Activated CD4-positive, alpha-beta T cell treated with anti-CD3 and anti-CD28 coated beads, Interleukin-2, amount 10 ng/mL, durations not matched to agents 7 days and 5 days (primary cell): ENCODE results near the gene ESPN. TPM values are rescaled to one million over a fixed set of nuclear protein-coding genes. Genes with fewer than 3 reads are reported as not detected.
A peak's percentile ranks its signal among the peaks of the same experiment; 100 is the strongest.

Experiments
- CTCF ChIA-PET: fragments of 350-600 bp; sonication (Branson Sonifier 250); formaldehyde crosslinking; loops from one replicate; lab custom pipeline; 2021; ENCODE audit warnings: antibody characterized with exemption; lab: Charles Lee
- POLR2A ChIA-PET: fragments of 350-600 bp; sonication (Branson Sonifier 250); formaldehyde crosslinking; loops from one replicate; lab custom pipeline; 2021; ENCODE audit warnings: antibody characterized with exemption; lab: Charles Lee
- DNase-seq: peaks from one replicate; pipeline ENCODE4 v3.0.0-alpha.2; 2020
- H3K27ac Mint-ChIP-seq: one replicate; pipeline ENCODE4 v1.8.0; 2021; ENCODE audit warnings: mild to moderate bottlenecking, moderate library complexity, mixed read lengths
- H3K27me3 Mint-ChIP-seq: one replicate; pipeline ENCODE4 v1.8.0; 2021; ENCODE audit warnings: mixed read lengths
- H3K36me3 Mint-ChIP-seq: one replicate; pipeline ENCODE4 v1.8.0; 2021; ENCODE audit warnings: low read depth, mixed read lengths
- H3K4me1 Mint-ChIP-seq: one replicate; pipeline ENCODE4 v1.8.0; 2021; ENCODE audit warnings: mixed read lengths
- H3K4me3 Mint-ChIP-seq: one replicate; pipeline ENCODE4 v1.8.0; 2021; ENCODE audit warnings: mild to moderate bottlenecking, moderate library complexity, mixed read lengths
- H3K9me3 Mint-ChIP-seq: one replicate; pipeline ENCODE4 v1.8.0; 2021; ENCODE audit warnings: mixed read lengths
- total RNA-seq, 2 experiments: library from RNA; stranded (reverse); gene quantifications; one replicate each; pipeline ENCODE4 v1.2.3, GENCODE V29; 2021

Gene ESPN
- total RNA-seq, 2 experiments from 2014 or later: 0.56 to 0.77 TPM

DNA sequence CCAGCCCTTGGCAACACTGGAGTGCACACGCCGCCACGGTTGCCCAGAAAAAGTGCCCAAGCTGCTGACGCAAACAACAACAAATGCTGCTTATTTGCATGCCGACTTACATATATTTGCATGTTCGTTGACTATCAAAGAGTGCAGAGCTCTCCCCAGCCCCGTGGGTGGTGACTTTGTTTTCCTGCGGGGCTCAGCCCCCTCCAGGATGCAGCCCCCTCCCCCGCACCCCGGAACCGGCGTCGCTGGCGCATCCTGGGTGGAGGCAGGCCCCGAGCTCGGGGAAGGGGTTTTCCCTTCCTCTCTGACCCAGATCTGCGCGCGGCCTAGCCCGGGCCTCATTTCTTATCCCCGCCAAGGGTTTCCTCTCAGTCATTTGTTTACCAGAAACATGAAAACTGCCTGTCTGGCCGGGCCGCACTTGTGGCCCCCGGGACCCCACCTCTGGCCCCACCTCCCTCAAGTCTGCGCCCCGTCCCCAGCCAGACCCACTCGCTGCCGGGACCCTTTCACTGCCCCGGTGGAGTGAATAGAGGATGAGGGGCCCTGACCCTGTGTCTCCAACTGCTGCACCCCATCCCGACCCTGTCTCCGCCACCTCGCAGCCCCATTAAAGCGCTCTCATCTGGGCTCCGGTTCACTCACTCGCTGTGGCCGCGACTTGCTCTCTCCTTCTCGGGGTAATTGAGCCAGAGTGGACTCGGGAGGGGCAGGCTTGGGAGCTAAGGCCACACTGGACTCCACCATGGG is 35.9 kb downstream of the ESPN start:
- Mint-ChIP-seq H3K27ac (peak overlapping the region; percentile 96), H3K36me3 (peaks cover 42% of the 10 kb centered on the region), H3K9me3 (no peaks in the 10 kb centered on the region), H3K4me1 (peaks cover 61% of the 10 kb centered on the region), H3K27me3 (peaks cover 17% of the 10 kb centered on the region), H3K4me3 (peak overlapping the region; percentile 80)
- peak; percentile 90 for DNase-seq
- CTCF ChIA-PET: interaction anchor here (0.7 to 2.2 kb wide), 4 partner anchors 12 to 66 kb away, joined by 3 to 11 read pairs (median 6); no protein-coding TSS in a partner anchor
- POLR2A ChIA-PET: no interaction called here

DNA sequence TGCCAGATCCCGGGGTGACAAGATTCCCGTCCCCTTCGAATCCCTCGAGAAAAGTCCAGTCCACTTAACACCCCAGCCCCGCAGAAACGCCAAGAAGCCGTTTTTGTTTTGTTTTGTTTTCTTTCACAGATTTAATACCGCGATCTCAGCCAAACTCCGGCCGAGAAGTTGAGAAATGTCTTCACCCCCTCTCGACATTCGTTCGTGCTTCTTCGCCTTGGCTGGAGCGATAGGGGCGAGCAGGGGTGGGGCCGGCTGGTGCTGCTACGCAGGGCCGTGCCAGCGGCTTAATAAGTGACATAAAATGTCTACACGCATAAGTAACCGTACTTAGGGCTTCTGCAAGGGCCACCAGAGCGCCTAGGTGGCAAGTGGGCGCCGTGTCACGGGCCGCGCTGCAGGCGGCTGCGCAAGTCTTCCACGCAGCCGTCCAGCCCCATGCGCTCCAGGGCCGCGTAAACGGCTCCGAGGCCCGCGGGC is 36.5 kb downstream of the ESPN start:
- Mint-ChIP-seq H3K27me3 (peaks cover 13% of the 10 kb centered on the region), H3K4me3 (peak overlapping the region; percentile 80), H3K9me3 (no peaks in the 10 kb centered on the region), H3K4me1 (peaks cover 61% of the 10 kb centered on the region), H3K27ac (peak overlapping the region; percentile 96), H3K36me3 (peaks cover 44% of the 10 kb centered on the region)
- CTCF ChIA-PET: no interaction called here
- DNase-seq: no peak
- POLR2A ChIA-PET: no interaction called here

DNA sequence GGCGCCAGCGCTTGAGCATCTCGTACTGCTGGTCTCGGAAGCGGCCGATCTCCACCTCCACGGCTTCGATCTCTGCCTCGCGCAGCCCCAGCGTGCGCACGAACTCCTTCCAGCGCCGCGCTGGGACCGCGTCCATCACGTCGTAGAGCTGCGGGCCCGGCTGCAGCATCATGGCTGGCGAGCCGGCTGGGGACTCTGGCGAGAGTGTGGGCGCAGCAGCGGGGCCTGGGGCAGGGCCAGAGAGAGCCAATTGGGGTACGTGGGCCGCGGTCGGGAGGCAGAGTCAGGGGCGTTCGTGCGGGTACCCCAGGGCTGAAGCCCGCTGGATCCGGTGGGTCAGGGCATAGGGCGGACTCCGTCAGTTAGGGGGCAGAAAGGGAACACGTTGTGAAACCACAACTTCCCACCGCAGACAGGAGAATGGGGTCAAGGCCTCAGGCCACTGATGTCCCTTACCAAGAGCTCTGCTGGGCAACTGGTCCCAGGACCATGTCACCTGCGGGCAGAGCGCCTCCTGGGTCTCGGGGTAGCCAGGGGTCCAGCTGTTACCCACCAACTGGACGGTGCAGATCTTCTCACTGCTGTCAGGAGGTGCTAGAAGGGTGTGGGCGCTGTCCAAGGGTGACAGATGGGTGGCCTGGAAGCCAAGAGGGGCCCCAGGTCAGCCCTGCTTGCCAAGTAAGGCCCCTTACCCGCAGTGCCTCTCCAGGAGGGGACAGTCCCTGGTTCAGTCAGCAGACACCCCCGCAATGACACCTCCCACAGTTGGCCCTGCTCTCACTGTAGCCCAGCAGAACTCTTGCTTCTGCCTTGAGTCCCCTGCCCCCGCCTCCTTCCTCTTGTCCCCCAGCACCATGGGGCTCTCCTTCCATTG is 37.2 kb downstream of the ESPN start:
- no peak for DNase-seq
- Mint-ChIP-seq H3K4me3 (peak overlapping the region; percentile 20), H3K27ac (peak overlapping the region; percentile 96), H3K36me3 (peaks cover 42% of the 10 kb centered on the region), H3K9me3 (no peaks in the 10 kb centered on the region), H3K4me1 (peaks cover 65% of the 10 kb centered on the region), H3K27me3 (peaks cover 8% of the 10 kb centered on the region)
- CTCF ChIA-PET: interaction anchor here (0.8 to 1.5 kb wide), 5 partner anchors 13 to 40 kb away, joined by 3 to 5 read pairs (median 3); no protein-coding TSS in a partner anchor
- POLR2A ChIA-PET: no interaction called here

DNA sequence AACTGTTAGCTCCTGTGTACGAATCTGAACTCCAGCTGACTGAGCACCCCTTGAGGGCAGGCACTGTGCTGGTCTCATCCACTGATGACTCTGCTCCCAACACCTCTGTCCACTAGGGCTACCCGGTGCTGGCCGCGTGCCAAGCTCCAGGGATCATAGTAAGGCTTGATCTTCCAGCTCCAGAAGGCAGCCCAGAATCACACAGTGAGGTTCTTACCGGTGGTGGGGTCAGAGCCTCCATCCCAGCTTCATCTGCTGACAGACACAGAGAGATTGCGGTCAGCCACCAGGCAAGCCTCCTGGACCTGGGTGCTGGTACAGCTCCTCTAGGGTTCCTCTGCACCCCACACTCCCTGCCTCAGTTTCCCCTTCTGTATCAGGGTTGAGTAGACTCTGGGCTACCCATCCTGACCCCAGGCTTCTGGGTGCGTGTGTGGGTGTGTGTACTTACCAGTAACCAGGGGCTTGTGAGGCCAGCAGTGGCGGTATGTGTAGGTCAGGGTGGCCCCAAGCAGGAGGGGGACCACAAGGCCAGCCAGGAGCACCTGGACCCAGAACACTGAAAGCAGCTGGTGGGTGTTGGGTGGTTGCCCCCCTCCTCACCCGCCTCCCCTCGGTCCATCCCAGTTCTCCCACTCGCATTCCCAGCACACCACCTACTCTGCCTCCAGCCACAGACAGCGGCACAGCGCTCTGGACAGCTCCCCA is 38.0 kb downstream of the ESPN start:
- Mint-ChIP-seq H3K9me3 (no peaks in the 10 kb centered on the region), H3K27me3 (peaks cover under 1% of the 10 kb centered on the region), H3K4me1 (peaks cover 64% of the 10 kb centered on the region), H3K27ac (peak overlapping the region; percentile 80), H3K4me3 (peak overlapping the region; percentile 20), H3K36me3 (peaks cover 42% of the 10 kb centered on the region)
- ChIA-PET CTCF (interaction anchor here (0.6 to 1.7 kb wide), 8 partner anchors 8 to 1479 kb away, joined by 3 to 7 read pairs (median 4); no protein-coding TSS in a partner anchor), POLR2A (no interaction called here)
- DNase-seq: no peak

DNA sequence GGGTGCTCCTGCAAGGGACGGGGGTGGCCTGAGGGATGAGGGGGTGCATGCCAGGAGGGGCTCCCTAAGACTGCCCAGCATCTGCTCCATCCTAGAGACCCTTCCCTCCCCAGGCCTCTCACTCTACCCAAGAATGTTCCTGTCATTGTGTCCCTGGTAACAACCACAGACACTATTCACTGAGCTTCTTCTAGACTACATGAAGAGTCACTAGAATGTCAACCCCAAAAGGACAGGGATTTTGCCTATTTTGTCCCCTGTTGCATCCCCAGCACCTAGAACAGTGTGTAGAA is 38.5 kb downstream of the ESPN start:
- Mint-ChIP-seq H3K36me3 (peaks cover 42% of the 10 kb centered on the region), H3K27me3 (no peaks in the 10 kb centered on the region), H3K4me3 (no peak overlapping the region), H3K9me3 (no peaks in the 10 kb centered on the region), H3K27ac (peak overlapping the region; percentile 76), H3K4me1 (peaks cover 64% of the 10 kb centered on the region)
- ChIA-PET CTCF (interaction anchor here (0.6 to 1.7 kb wide), 6 partner anchors 9 to 1478 kb away, joined by 3 to 7 read pairs (median 4); no protein-coding TSS in a partner anchor), POLR2A (no interaction called here)
- no peak for DNase-seq

DNA sequence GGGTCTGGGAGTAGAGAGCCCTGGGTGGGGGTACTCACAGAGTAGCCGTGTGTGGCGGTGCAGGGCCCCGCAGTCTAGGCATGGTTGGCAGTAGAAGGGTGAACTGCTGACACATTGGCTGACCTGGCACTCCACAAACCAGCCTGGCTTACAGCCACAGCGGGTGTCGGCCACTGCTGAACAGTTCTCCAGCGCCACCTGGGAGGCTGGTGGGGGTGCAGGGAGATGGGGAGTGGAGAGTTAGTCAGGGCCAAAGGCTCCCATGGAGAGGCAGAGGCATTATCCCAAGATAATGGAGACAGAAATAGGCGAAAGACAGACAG is 39.9 kb downstream of the ESPN start:
- Mint-ChIP-seq H3K27me3 (no peaks in the 10 kb centered on the region), H3K4me1 (peaks cover 61% of the 10 kb centered on the region)

DNA sequence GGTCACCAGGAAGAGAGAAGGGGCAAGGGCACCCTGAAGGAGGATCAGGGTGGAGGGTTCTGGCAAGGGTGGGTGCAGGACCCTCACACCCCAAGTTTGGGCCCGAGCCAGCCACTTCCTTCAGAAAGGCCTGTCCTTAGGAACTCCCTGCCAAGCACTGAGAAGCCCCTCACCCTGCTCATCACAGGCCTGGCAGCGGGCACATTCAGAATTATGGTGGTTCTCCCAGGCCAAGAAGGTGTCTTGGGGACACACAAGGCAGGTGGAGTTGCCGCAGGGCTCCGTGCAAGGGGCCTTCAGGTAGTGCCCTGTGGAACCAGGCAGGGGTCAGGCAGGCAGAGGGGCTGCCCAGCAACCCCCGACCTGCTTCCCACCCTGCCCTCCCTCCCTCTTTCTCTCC is 40.3 kb downstream of the ESPN start:
- Mint-ChIP-seq H3K36me3 (peaks cover 42% of the 10 kb centered on the region), H3K27ac (peak overlapping the region; percentile 90), H3K9me3 (no peaks in the 10 kb centered on the region), H3K27me3 (no peaks in the 10 kb centered on the region), H3K4me1 (peaks cover 57% of the 10 kb centered on the region), H3K4me3 (peak overlapping the region; percentile 79)
- CTCF ChIA-PET: interaction anchor here (1.0 to 1.9 kb wide), 4 partner anchors 10 to 90 kb away, joined by 3 to 5 read pairs (median 4); partner anchors contain the start of genes NOL9 and TAS1R1
- no peak for DNase-seq
- POLR2A ChIA-PET: no interaction called here

More for the DNA sequence above, 39.9 kb downstream of the ESPN start:
- Mint-ChIP-seq H3K27ac (peak overlapping the region; percentile 71), H3K36me3 (peaks cover 42% of the 10 kb centered on the region), H3K4me3 (peak overlapping the region; percentile 79), H3K9me3 (no peaks in the 10 kb centered on the region)
- ChIA-PET POLR2A (no interaction called here), CTCF (interaction anchor here (0.7 to 1.6 kb wide), 4 partner anchors 10 to 114 kb away, joined by 3 to 5 read pairs (median 4); partner anchors contain the start of genes NOL9 and TAS1R1)
- peak; percentile 42 for DNase-seq

DNA sequence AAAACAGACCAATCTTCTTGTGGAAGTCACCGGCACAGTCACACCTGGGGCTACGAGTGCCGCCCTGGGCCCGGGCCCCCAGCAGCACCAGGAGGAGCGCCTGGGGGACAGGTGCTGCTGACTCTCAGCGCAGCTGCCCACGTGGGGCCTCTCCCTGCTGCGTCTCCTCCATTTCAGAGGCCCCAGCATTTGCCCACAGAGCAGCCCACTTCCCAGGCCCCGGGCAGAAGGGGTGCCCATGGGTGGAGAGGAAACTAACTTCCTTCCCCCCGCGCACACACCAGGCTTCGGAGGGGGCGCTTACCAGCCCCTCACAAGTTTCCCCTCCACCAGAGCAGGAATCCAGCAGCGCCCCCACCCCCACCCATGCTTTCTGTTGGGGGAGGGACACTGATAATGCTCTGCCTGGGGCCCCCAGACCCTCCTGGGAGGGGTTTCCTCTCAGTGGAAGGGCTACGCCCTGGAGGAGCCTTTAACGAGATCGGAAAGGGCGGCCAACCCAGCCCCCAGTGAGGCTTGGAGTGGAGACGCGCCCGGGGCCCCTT is 41.0 kb downstream of the ESPN start:
- peak overlapping the region; percentile 79 for H3K4me3 Mint-ChIP-seq
- peaks cover 50% of the 10 kb centered on the region for H3K4me1 Mint-ChIP-seq
- peak overlapping the region; percentile 90 for H3K27ac Mint-ChIP-seq
- CTCF ChIA-PET: interaction anchor here (1.0 to 1.9 kb wide), 3 partner anchors 15 to 181 kb away, joined by 3 to 5 read pairs (median 5); no protein-coding TSS in a partner anchor
- POLR2A ChIA-PET: no interaction called here
- H3K36me3 Mint-ChIP-seq: peaks cover 38% of the 10 kb centered on the region
- no peaks in the 10 kb centered on the region for H3K9me3 Mint-ChIP-seq
- no peaks in the 10 kb centered on the region for H3K27me3 Mint-ChIP-seq
- peak; percentile 51 for DNase-seq

DNA sequence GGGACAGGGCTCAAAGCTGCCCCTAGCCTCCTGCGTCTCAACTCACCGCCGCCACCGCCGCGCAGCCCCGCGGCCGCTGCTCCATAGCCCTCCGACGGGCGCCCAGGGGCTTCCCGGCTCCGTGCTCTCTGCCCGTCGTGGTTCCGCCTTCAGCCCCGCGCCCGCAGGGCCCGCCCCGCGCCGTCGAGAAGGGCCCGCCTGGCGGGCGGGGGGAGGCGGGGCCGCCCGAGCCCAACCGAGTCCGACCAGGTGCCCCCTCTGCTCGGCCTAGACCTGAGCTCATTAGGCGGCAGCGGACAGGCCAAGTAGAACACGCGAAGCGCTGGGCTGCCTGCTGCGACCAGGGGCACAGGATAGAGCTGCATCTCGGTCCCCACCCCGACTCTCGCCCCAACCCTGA is 41.4 kb downstream of the ESPN start, which contains the start of gene TNFRSF25:
Gene TNFRSF25, minus strand, starts transcription at position 151 of the 400 bp plus-strand sequence. Its CDS starts 66 bp downstream, at position 85.
- Mint-ChIP-seq H3K36me3 (peaks cover 33% of the 10 kb centered on the region), H3K27ac (peak within 1 kb of the TSS; percentile 90), H3K4me1 (peaks cover 46% of the 10 kb centered on the region), H3K4me3 (peak within 1 kb of the TSS; percentile 79), H3K27me3 (no peaks in the 10 kb centered on the region), H3K9me3 (no peaks in the 10 kb centered on the region)
- DNase-seq: peak; percentile 39
- CTCF ChIA-PET: interaction anchor here (1.0 to 1.9 kb wide), 4 partner anchors 15 to 181 kb away, joined by 3 to 5 read pairs (median 4); no protein-coding TSS in a partner anchor
- POLR2A ChIA-PET: no interaction called here

DNA sequence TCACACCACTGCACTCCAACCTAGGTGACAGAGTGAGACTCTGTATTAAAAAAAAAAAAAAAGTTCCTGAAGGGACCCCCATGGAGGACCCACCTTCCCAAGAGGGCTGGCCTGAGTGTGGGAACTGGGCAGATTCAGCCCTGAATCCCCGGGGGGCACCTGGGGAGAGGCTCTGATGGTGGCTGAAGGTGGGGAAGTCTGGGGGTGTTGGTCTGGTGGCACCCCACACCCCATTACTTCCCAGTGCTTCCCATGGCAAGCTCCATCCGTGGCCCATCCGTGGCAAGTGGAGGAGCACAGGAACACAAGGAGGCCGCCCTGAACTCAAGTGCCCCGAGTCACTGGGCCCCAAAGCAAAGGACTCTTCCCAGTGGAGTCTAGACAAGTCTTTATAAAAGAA is 42.2 kb downstream of the ESPN start:
- DNase-seq: no peak
- peak overlapping the region; percentile 57 for H3K27ac Mint-ChIP-seq
- peaks cover 40% of the 10 kb centered on the region for H3K4me1 Mint-ChIP-seq
- H3K9me3 Mint-ChIP-seq: no peaks in the 10 kb centered on the region
- ChIA-PET POLR2A (interaction anchor here (0.7 kb wide), 1 partner anchor 147 kb away, joined by 3 read pairs; the partner anchor contains the start of gene PHF13), CTCF (interaction anchor here (1.0 to 1.9 kb wide), 4 partner anchors 14 to 180 kb away, joined by 3 to 5 read pairs (median 4); no protein-coding TSS in a partner anchor)
- H3K4me3 Mint-ChIP-seq: peak overlapping the region; percentile 79
- peaks cover 26% of the 10 kb centered on the region for H3K36me3 Mint-ChIP-seq
- H3K27me3 Mint-ChIP-seq: no peaks in the 10 kb centered on the region

DNA sequence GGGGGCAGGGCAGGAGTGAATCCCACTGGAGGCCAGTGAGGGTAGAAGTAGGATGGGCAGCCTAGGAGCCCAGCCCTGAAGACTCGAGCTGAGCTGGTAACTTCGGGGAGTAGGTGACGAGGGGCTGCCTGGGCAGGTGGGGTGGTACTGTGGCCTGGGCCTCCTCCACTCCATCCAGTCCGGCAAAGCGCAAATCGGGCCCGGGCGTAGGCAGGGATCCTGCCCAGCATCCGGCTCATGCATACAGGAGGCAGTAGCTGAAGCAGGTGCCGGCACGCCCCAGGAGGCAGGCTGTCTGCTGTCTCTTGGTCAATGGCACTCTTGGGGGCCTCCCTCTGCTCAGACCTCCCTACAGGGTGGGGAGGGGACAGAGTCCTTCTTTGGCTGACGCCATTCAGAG is 42.6 kb downstream of the ESPN start:
- no peak for DNase-seq
- peaks cover 36% of the 10 kb centered on the region for H3K4me1 Mint-ChIP-seq
- ChIA-PET POLR2A (no interaction called here), CTCF (interaction anchor here (1.2 to 1.6 kb wide), 3 partner anchors 9 to 20 kb away, joined by 3 to 6 read pairs (median 3); no protein-coding TSS in a partner anchor)
- H3K27me3 Mint-ChIP-seq: no peaks in the 10 kb centered on the region
- no peak overlapping the region for H3K4me3 Mint-ChIP-seq
- peak overlapping the region; percentile 57 for H3K27ac Mint-ChIP-seq
- peaks cover 23% of the 10 kb centered on the region for H3K36me3 Mint-ChIP-seq
- no peaks in the 10 kb centered on the region for H3K9me3 Mint-ChIP-seq
